Globus pallidus (tissue), 1 donor: ENCODE measurements around the gene DAP3.

Experiments used
- DNase-seq: peaks from one replicate; pipeline ENCODE4 v3.0.0-alpha.2; 2015; ENCODE audit warnings: low spot score

Gene DAP3

DNA sequence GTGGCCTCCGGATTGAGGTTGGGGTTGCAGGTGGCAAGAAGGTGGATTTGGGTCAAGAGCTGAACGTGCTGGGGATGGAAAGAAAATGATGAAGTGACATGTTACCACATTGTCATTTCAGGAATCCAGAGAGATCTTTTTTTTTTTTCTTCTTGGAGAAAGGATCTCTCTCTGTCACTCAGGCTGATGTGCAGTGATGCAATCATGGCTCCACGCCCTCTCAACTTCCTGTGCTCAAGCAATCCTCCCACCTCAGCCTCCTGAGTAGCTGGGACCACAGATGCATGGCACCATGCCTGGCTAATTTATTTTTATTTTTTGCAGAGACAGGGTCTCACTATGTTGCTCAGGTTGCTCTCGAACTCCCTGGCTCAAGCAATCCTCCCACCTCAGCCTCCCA is 87.5 kb downstream of the DAP3 start:
- no peak for DNase-seq

DNA sequence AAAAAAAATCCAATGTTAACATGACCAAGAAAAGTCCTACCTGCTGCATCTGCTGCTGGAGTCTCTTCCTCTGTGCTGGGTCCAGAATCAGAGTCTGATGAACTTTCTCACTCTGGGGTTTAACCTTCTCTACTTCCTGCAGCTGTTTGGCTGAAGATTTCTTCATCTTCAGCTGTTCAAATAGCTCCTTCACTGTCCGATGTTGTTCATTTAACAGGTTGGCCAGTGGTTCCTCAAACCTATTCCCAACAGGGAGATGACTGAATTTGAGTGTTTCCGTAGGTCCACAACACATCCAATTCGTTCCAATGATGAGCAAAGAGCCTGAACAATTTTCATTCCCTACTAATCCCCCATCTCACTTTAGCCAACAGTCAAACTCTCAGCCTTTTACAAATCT is 88.7 kb downstream of the DAP3 start:
- DNase-seq = no peak
